GM12875 (cell line): ENCODE measurements around the gene ATXN7L1.

ENCODE experiments used
- H3K4me3 ChIP-seq: one replicate; pipeline ENCODE4 v1.5.1; 2011; ENCODE audit warnings: low read depth, low read length, control low read depth
- CTCF ChIP-seq: IDR thresholded peaks from 2 replicates; pipeline ENCODE4 v1.5.1; 2011; ENCODE audit warnings: low read depth, mild to moderate bottlenecking, control low read depth, inconsistent platforms, low read length, moderate library complexity, borderline replicate concordance; ENCODE audit not compliant: insufficient read depth

The ATXN7L1 gene

GRCh38 chr7:105596866-105597265 lies 279.5 kb downstream of the ATXN7L1 start:
- H3K4me3 ChIP-seq, result no peak overlapping the region
- TF ChIP-seq CTCF, result no peak

- H3K4me3 ChIP-seq, result no peak overlapping the region
- peak; percentile 6; the same call in 1 of the 2 replicates for TF ChIP-seq CTCF
These were observed 282.4 kb downstream of the ATXN7L1 start for GRCh38 chr7:105594034-105594433.

GRCh38 chr7:105591522-105591921 lies 284.9 kb downstream of the ATXN7L1 start:
- no peak overlapping the region for H3K4me3 ChIP-seq
- no peak for TF ChIP-seq CTCF

GRCh38 chr7:105590793-105591192 lies 285.6 kb downstream of the ATXN7L1 start:
- no peak overlapping the region for H3K4me3 ChIP-seq
- TF ChIP-seq CTCF, result no peak

GRCh38 chr7:105589356-105590077 lies 286.9 kb downstream of the ATXN7L1 start:
- TF ChIP-seq CTCF, result peak; percentile 70
- H3K4me3 ChIP-seq, result no peak overlapping the region

GRCh38 chr7:105587909-105588635 lies 288.3 kb downstream of the ATXN7L1 start:
- TF ChIP-seq CTCF, result no peak
- H3K4me3 ChIP-seq, result no peak overlapping the region

GRCh38 chr7:105585850-105586500 lies 290.4 kb downstream of the ATXN7L1 start:
- no peak for TF ChIP-seq CTCF
- no peak overlapping the region for H3K4me3 ChIP-seq
